RKO (cell line): ENCODE measurements around the gene DCN.

Source experiments
- DNase-seq: peaks from one replicate; pipeline ENCODE4 v3.0.0-alpha.2; 2016; ENCODE audit warnings: low spot score

The DCN gene

DNA sequence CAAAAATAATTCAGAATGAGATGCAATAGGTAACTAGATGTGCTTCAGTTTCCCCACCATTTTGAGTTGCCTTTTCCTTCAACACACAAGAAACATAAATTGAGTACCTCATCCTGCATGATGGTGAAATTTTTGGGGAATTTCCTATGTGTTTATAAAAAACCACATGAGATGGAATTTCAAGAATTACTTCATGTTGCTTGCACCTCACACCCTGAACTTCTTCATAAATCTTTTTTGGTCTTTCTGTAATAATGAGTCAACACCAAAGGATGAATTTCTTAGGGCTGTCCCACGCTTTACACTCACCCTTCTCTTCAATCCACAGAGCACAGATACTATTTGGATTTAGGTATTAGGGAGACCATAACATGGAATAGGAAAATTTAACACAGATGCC lies 48.7 kb downstream of the DCN start:
- DNase-seq: no peak

DNA sequence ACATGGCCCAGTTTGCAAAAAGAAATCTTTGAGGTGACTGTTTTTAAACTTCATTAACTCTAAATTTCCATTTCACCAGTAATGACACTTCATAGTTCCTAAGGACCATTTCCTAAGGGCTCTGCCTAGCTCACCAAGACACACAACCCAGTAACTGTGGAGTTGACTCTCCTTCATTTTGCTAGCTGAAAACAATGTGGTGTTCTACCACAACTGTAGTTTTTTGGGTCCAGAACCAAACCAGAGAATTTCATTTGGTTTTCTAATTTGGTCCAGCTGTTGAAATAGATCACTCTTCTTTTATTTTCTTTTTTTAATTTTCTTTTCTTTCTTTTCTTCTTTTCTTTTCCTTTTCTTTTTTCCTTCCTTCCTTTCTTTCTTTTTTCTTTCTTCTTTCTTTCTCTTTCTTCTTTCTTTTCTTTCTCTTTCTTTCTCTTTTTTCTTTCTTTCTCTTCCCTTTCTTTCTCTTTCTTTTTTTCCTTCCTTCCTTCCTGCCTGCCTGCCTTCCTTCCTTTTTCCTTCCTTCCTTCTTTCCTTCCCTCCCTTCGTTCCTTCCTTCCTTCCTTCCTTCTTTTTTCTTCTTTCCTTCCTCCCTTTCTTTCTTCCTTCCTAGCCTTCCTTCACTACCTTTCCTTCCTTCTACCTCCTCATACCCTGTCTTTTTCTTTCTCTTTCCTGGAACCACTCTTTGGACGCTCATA lies 52.8 kb downstream of the DCN start:
- no peak for DNase-seq

GRCh38 chr12:91127751-91128150 lies 54.9 kb downstream of the DCN start:
- no peak for DNase-seq

GRCh38 chr12:91127306-91127705 lies 55.3 kb downstream of the DCN start:
- DNase-seq: no peak

GRCh38 chr12:91126516-91126915 lies 56.1 kb downstream of the DCN start:
- DNase-seq: no peak

DNA sequence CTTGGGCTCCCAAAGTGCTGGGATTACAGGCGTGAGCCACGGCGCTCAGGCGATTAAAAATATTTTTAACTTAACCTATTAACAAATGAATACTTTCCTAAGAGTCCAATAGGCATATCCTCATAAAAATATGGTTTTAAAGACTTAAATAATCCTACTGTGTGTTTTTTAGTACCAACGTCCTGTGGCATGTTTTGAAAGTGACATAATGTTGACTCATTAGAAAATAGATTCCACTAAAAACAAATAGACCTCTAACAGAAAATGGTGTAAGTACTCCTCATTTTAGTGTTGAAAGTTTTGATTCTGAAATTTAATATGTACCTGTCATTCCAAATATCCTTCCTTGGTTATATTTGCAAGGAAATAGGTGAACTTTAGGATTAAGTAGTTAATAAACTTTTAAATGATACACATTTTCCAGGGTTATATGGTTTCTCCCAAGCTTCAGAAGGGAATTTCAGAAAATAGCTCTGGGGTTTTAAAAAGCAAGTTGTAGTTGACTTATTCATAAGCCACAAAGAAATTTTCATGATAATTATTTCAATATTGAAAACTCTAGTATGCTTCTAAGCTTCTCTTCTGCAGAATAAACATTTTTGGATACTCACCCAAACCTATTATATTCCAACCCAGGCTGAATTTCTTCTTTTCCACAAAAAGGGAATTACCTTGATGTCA lies 59.2 kb downstream of the DCN start:
- no peak for DNase-seq

DNA sequence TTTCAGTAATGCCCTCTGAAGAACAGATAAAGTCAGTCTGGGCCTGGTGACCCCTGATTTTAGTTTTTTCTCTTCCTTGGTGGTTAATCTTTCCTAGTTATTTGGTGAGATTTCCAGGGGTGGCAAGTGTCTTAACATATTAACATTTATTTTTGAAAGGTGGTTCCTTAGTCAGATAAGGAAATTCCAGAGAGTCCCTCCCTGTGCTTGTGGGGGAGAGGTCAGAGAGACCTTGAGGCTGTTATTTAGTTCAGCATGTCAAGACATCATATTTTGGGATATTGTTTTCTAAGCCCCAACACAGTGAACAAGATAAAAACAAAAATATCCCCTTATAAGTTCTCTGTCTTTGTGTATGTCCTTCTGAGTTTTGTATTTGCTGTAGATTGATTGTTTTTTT lies 61.8 kb downstream of the DCN start:
- DNase-seq: no peak

DNA sequence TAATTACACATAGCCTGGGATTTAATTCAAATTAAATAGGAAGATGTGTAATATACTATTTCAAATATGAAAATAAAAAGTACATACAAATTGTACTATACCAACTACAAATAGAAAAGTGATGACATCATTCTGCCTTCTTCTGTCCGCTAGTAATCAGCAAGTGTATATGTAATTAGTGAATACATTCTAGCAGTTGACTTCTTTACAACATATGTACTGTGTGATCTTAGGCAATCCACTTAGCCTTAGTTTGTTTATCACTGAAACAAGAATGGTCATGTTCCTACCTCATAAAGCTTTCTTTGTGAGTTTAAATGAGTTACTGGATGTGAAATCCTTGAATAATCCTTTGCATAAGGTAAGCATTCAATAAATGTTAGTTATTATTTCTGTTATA lies 63.5 kb downstream of the DCN start:
- no peak for DNase-seq

GRCh38 chr12:91113621-91114020 lies 69.0 kb downstream of the DCN start:
- no peak for DNase-seq

DNA sequence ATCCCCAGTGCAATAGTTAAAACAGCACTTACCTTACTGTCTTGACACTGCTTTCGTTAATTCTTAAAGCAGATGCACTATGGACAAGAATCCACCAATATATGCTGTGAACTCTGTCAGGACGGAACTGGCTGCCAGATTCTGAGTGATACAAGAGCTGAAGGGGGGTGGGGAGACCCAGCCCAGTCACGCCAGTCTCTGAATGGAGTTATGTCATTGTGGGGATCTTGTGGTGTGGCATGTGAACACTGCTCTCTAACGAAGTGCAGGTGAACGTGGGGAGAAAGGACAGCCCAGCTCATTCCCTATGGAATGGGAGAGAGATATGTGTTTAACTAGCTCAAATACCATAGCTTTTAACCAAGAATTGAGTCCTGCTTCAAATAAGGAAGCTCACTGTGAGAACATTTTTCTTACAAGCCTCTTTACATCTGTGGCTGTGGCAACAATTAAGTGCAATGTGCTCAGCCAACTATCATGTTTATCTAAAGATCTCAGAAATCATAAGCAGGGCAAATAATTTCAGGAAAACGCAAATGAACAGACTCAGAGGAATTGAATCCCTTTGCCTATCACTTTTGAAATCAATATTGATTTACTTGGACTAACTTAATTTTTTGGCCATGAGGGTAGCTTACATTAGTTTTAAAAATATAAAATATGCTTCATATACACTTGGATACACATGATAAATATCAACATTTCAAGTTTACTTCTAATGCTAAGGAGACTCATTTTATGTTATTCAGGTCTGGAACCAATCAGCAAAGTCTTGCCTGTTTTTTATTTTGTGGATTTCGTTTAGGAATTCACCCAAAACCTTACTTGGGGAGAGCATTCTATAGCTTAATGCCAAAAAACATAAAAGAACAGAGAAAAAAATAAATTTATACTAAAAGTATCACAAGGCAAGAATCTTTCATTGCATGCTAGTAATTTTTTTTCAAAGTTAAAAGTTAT lies 71.0 kb downstream of the DCN start, which contains the start of gene LUM:
LUM (minus strand) TSS at position 129 of the 960 bp plus-strand sequence. CDS start 2,515 bp downstream, outside the sequence.
- DNase-seq: no peak

GRCh38 chr12:91110311-91110924 lies 72.2 kb downstream of the DCN start:
- DNase-seq: no peak

- DNase-seq: no peak
These were observed 72.9 kb downstream of the DCN start for GRCh38 chr12:91109581-91110310.

GRCh38 chr12:91109148-91109564 lies 73.5 kb downstream of the DCN start:
- DNase-seq: peak; percentile 43

GRCh38 chr12:91108196-91108755 lies 74.3 kb downstream of the DCN start:
- no peak for DNase-seq

DNA sequence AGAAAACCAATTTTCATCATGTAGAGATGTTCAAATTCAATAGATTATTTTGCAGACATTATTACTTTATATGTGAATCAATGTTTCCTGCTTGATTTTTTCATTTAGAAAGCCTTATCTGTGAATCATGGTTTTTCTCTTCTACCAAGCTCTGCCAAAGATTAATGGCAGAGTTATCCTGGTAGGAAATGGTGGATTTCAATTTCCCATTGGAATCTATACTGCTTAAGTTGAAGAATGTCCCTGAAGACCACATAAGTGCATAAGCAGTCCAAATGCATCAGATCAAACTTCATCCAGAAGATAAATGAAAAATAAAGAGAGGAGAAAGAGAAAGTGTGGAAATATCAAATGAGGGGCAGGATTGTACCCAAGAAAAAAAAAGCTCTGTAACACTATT lies 76.3 kb downstream of the DCN start:
- no peak for DNase-seq

DNA sequence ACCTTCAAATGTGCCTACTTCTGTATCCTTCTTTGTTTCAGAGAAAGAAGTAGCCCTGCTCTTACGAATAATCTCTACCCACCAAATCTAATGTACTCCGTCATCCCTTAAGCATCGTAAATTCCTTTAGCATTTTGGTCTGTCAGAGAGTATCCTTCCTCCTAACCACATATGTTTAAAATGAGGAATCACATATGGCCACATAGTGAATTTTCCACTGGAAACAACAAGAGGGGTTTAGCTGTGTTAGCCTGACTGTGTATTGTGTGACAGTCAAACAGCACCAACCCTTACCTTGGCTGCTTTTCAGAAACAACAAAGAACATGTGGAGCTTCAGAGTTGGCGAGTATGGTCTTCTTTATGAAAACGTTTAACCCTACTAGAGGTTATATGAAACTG lies 76.8 kb downstream of the DCN start:
- DNase-seq: no peak

DNA sequence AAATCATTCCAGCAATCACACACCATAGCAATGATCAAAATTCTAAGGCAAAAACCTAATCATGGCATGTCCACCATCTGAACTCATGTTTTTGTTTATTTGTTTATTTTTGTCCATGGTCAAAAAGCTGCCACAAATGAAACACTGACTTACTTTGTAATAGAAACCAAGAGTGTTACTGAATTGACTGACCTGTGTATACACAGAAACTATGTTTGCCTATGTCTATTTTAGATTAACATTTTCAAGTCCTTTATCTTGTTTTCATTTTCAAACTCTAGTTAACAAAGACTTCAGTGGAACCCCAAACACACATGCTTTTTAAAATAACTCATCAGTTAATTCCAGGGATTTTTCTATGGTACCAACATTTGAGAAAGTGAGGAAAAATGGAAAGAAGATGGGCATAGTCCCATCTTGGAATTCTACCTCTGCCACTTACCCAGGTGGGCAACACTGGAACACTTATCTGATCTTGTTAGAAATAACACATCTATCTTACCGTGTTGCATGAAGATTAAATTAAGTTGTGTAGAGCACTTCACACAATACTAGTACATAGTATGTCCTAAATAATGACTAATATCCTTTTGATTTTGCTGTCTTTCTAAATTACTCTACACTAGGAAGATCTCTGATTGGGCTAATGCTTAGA lies 77.7 kb downstream of the DCN start:
- DNase-seq: no peak

DNA sequence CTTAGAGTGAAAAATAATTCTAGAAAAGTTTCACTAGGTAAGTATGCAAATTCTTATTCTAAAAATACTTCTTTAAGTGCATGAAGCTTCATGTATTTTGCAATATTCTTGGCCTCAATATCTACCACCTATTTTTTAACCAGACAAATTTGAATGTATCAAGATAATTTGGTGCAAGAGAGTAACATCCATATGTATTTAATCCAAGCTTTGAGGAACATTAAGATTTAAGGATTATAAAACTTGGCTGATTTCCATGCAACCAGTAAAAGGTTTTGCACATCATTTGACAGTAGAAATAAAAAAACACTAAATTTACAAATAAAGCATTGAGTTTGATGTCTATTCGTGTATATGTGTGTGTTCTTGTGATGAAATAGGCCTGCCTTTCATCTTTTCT lies 79.0 kb downstream of the DCN start:
- no peak for DNase-seq

GRCh38 chr12:91103101-91103500 lies 79.5 kb downstream of the DCN start:
- DNase-seq: no peak

DNA sequence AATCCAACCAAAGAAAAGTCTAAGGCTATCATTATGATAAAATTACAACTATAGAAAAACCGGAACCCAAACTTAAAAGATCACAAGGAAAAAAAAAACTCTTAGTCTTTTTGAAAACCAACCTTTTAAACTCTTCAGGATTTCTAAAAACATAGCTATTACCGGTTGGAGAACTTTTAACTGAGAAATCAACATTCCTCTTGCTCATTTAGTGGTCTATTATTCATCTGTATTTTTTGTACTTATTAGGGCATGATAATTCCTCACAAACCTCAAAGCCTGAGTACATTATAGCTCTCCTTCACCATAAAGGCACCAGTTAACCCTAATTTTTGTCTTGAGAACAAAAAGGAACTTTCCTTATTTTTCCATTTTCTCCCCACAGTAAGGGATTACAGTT lies 81.7 kb downstream of the DCN start:
- DNase-seq: no peak

DNA sequence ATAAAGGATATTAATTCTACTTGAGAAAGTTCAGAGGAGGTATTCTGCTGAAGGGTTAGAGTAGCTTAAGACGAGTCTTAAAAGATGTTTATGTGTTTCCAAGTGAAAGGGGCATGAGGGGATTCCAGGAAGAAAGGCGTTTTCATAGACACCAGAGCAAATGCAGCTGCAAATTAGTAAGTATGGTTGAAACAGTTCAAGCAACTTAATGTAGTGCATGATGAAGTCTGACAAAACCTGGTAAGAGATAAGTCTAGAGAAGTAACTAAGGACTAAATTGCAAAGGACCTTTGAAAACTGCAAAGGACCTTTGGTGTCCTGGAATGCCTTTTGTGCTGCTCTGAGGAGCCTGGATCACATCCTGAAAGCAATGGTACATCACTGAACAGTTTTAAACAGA lies 82.8 kb downstream of the DCN start:
- no peak for DNase-seq
